NCI-H2081 treated with DMSO at 0.1 percent for 48 hours (cell line): ENCODE results near the gene KIAA1549.
"Not testable (repeated sequence)": the region's sequence is repeated elsewhere in the genome, so short reads cannot be mapped to it uniquely, and the experiment has no call there.

Experiments
- DNase-seq: peaks from one replicate; lab custom pipeline; 2025; lab: John Stamatoyannopoulos, UW

KIAA1549 gene

DNA sequence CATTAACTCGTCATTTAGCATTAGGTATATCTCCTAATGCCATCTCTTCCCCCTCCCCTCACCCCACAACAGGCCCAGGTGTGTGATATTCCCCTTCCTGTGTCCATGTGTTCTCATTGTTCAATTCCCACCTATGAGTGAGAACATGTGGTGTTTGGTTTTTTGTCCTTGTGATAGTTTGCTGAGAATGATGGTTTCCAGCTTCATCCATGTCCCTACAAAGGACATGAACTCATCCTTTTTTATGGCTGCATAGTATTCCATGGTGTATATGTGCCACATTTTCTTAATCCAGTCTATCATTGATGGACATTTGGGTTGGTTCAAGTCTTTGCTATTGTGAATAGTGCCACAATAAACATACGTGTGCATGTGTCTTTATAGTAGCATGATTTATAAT lies 169.9 kb downstream of the KIAA1549 start:
- DNase-seq: not testable (repeated sequence)

DNA sequence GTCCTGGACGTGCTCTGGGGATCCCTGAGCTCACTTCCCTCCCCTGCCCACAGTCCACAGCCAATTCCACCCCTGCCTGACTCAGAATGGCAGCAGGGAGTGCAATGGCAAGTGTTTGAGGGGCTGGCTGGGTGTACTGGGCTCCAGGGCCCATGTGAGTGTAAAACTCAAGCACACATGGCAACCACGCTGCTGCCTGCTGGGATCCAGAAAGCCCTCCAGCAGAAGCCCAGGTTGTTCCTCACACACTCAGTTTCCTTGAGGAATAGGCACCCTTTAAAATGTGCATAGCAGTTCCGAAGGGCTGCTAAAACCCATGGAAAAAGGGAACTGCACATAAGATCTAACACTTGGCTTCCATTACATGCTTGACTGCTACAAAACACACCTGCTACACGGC lies 171.8 kb downstream of the KIAA1549 start:
- DNase-seq: no peak

DNA sequence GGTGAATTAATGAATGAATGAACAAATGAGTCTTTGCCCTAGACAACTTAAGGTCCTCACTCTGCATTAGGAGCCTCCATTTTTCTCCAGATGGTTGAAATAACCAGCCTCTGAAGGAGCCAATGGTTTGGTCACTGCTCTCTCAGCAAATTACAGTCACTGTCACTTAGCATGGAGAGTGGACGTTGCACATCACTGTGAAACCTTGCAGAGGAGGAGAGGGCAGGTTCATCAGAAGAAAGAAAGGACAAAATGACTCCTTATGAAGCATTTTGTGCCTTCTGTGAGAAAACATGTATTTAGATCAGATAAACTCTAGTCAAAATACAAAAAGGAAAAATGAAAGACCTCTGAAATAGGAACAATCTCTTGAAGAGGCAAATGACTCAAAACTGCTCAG lies 176.6 kb downstream of the KIAA1549 start:
- DNase-seq: no peak

DNA sequence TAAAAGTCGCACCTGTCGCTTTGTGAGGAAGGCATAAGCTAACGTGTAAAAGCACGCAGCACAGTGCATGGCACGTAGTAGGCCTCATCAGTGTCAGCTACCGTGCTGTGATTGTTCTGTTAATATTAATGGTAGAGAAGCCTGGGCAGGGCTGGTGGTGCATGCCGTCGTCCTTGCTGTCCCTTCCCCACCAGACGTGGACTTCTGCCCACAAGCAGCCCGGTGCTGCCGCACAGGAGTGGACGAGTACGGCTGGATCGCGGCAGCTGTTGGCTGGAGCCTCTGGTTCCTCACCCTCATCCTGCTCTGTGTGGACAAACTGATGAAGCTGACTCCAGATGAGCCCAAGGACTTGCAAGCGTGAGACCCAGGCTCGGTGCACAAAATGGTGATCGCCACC lies 178.5 kb downstream of the KIAA1549 start:
- DNase-seq: no peak

DNA sequence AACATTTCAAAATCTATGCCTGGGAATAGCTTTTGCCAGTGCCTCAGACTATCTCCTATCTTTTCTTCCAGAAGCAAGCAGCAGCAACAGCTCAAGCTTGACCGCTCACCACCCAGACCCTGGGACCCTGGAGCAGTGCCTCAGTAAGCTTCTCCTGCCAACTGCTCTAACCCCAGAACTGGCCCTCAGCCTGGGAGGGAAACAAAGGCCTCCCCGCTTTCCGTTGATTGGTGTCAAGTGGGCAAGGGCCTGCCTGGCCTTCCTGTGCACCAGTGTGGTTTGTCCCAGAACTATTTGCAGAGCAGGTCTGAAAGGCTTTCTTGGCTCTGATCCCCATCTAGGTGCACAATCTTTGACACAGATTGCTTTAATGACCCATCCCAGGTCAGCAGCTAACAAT lies 179.9 kb downstream of the KIAA1549 start:
- no peak for DNase-seq

DNA sequence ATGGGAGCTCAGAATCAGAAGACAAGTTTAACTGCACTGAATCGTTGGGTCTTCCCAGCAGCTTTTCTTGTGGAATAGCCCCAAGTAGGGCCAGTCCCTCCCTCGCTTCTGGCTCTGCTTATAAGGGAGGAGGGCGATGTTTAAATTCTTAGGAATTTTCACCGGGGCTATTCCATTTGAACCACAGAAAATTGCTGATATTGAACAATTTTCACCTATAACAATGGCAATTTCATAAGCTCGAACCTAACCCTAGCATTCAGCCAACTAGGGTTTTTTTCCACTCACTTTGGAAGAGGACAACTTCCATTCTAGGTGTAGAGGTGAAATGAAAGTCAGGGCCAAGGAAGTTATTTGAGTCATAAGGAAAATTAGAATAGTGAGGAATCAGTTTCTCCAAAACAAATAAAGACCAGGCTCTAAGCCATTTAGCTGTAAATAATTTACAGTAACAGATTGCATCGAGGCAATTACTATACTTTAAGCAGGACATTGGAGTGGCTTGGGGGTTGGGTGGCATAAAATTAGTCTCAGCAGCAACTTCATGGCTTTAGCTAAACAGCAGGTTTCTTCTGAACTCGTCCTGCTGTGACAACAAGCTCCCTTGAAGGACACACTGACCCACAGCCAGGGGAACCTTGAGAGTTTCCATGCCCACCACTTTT lies 181.7 kb downstream of the KIAA1549 start:
- DNase-seq: no peak

DNA sequence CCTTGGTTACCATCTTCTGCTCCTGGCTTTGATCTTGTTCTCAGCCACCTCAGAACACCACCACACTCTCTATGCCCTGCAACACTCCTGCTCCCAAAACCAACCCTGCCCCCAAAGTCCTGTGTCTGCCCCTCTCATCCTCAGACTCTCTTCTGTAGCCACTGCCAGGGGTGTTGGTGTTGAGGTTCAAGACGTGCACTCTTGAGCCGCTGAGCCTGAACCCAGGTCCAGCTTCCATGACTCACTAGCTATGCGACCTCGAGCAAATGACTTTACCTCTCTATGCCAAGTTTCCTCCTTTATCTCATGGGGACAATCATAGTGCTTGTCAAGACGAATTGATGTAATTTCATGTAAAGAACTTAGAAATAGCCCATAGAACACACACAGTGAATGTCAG lies 182.4 kb downstream of the KIAA1549 start:
- DNase-seq: no peak

DNA sequence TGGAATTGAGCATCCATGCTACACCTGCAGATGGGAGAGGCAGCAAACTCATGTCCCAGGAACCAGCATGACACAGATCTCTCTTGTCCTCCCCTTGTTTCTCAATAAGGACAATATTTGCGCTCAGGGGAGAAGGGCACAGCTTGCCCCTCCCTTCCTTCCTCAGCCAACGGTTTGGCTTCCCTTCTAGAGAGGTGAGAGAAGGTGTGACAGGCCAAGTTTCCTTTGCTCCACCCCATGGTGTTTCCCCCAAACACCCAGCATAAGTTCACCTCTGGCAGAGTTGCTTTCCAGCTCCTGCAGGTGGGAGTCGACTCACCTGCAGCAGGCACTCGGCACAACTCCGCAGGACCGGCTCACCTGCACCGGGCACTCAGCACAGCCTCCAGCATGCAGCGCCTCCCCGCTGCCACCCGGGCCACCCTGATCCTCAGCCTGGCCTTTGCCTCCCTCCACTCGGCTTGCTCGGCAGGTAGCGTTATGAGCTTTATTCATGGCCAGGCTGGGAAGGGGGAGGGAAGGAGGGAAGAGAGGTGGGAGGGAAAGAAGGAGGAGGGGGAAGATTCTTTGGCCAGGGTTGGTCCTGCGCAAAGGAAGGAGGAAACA lies 183.4 kb downstream of the KIAA1549 start, which contains the start of the genes ATP6V0A4 and TMEM213:
Gene ATP6V0A4 (minus strand): TSS at position 482 of the 606 bp plus-strand sequence. CDS start 26,949 bp downstream, outside the sequence.
Gene TMEM213 (plus strand): TSS at position 280 of the 606 bp plus-strand sequence. CDS start 111 bp downstream, at position 391.
- no peak for DNase-seq

DNA sequence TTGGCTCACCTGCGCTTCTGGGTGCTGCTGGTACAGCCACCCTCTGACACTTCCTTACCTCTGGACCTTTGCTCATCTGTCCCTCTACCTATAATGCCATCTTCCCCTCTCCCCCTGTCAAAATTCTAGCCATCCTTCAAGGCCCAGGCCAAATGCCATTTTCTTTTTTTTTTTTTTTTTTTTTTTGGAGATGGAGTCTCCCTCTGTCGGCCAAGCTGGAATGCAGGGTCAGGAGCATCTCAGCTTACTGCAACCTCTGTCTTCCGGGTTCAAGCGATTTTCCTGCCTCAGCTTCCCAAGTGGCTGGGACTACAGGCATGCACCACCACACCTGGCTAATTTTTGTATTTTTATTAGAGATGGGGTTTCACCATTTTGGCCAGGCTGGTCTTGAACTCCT lies 184.1 kb downstream of the KIAA1549 start:
- DNase-seq: not testable (repeated sequence)

DNA sequence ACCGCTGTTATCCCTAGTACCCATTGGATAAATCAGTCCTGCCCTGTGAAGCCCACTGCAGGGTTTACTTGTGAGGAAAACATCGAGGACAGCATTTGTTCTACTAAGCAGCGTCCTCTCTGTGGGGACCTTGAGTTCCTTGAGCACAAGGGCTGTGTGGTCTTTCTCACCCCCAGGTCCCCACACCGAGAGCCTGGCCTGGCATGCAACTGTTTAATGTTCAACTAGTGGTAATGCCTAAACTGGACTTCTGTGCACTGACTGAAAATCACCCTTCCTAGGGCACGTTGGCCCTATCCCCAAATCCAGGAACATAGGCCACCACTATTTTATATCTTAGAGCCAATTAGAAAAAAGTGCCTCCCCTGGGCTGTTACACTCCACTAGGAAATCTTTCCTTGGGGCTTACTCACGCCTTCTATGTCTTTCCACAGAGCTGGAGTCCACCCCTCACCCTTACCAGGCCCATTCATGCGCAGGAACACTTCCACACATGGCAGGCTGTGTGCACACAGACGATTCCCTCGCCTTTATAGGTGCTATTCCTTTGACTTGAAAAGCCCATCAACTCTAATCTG lies 185.1 kb downstream of the KIAA1549 start:
- no peak for DNase-seq

DNA sequence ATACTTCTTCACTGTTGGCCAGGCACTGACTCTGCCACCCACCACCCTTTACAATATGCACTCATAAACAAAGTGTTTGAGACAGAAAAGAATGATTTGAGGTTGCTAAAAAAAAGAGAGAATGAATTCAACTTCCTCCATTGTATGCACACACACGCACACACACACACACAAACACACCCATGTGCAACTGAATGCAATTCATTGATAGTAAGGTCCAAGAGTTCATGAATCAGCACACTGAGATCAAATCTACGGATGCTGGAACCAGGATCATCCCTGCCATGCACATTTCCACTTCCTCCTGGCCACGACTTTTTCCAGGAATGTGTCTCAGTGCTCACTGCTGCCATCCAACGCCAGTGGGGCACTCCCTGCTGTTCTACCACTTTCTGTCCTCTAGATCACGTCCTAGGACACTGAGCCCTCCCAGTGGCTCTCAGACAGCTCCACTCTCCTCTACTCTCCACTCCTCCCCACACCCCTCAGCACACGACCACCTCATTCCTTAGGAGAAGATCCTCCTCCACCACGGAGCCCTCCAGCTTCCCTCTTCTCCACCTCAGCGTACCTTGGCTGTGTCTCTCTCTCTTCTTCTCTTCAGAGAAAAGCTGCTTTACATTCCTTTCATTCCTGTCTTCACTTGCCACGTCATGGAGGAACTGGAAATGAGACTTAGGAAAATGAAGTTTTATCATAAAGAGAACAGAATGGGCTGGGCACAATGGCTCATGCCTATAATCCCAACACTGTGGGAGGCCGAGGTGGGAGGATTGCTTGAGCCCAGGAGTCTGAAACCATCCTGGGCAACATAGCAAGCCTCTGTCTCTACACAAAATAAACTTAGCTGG lies 195.4 kb downstream of the KIAA1549 start:
- no peak for DNase-seq

DNA sequence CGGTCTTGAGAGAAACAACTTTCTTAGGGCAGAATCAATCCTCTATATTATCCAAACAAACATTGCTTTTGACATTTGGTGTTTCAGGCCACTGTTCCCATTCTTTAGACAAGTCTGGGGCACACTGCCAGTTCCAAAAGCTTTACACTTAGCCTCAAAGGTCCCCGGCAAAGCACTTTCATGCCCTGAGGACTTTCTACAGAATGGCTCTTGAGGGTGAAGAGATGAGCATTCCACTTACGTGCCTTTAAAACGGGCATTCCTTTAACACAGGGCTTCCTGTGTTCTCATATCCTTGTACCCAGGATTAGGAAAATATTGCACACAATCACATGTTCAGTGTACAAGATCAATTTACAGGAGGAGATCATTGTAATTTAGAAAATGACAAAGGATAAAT lies 196.5 kb downstream of the KIAA1549 start:
- DNase-seq: no peak
